Skeletal muscle tissue (tissue), 4 donors: ENCODE data around the gene FREY1. TPM values are rescaled to one million over a fixed set of nuclear protein-coding genes. Genes with fewer than 3 reads are reported as not detected.

Source experiments
- H3K27ac ChIP-seq: one replicate; pipeline ENCODE4 v1.7.0; 2013; ENCODE audit warnings: mild to moderate bottlenecking, low read depth, low read length, inconsistent platforms
- H3K27me3 ChIP-seq, 3 donors: one replicate each; pipeline ENCODE4 v1.7.0; 2013; ENCODE audit warnings: low read length in 3 of 3; ENCODE audit not compliant: control insufficient read depth in 3 of 3, insufficient read depth in 3 of 3
- H3K36me3 ChIP-seq, 3 donors: one replicate each; pipeline ENCODE4 v1.7.0; 2013; ENCODE audit warnings: low read length in 3 of 3; ENCODE audit not compliant: control insufficient read depth in 3 of 3, insufficient read depth in 3 of 3
- H3K4me1 ChIP-seq, 3 donors: one replicate each; pipeline ENCODE4 v1.7.0; 2013; ENCODE audit warnings: low read length in 3 of 3, mild to moderate bottlenecking in 3 of 3; ENCODE audit not compliant: control insufficient read depth in 3 of 3, insufficient read depth in 3 of 3
- H3K4me3 ChIP-seq, 3 donors: one replicate each; pipeline ENCODE4 v1.7.0; 2013; ENCODE audit warnings: low read length in 3 of 3
- H3K9ac ChIP-seq, 3 donors: one replicate each; pipeline ENCODE4 v1.7.0; 2013; ENCODE audit warnings: low read length in 3 of 3, mild to moderate bottlenecking in 3 of 3, moderate library complexity in 2 of 3, low read depth in 1 of 3
- H3K9me3 ChIP-seq, 3 donors: one replicate each; pipeline ENCODE4 v1.7.0; 2013; ENCODE audit warnings: low read length in 3 of 3; ENCODE audit not compliant: control insufficient read depth in 3 of 3
- total RNA-seq: library from RNA; depleted of rRNA; stranded (reverse); fragments of >200 nt; gene quantifications from one replicate; pipeline ENCODE4 v1.2.3, GENCODE V29; 2014
- donor health status: Osteomylitis.

Gene FREY1
- total RNA-seq, 1 donor from 2014 or later, result 1.6 TPM

GRCh38 chr11:45896422-45896984 is 10.6 kb downstream of the FREY1 start:
- no peaks in the 10 kb centered on the region for H3K9me3 ChIP-seq
- no peak overlapping the region for H3K4me3 ChIP-seq
- H3K9ac ChIP-seq, result no peak overlapping the region
- H3K27me3 ChIP-seq, result peaks cover 20 to 30% (median 22%) of the 10 kb centered on the region in 3 donors
- H3K4me1 ChIP-seq, result peaks cover 23 to 30% (median 29%) of the 10 kb centered on the region in 3 donors
- H3K36me3 ChIP-seq, result no peaks in the 10 kb centered on the region
- H3K27ac ChIP-seq, result no peak overlapping the region

- H3K9ac ChIP-seq, result no peak overlapping the region
- H3K9me3 ChIP-seq, result no peaks in the 10 kb centered on the region
- H3K4me3 ChIP-seq, result no peak overlapping the region
- H3K36me3 ChIP-seq, result no peaks in the 10 kb centered on the region
- peaks cover 17 to 25% (median 25%) of the 10 kb centered on the region in 3 donors for H3K4me1 ChIP-seq
- H3K27me3 ChIP-seq, result peaks cover 20 to 27% (median 22%) of the 10 kb centered on the region in 3 donors
- H3K27ac ChIP-seq, result no peak overlapping the region
These were observed 11.4 kb downstream of the FREY1 start for GRCh38 chr11:45895553-45896259.

GRCh38 chr11:45894555-45895247 is 12.4 kb downstream of the FREY1 start:
- no peaks in the 10 kb centered on the region for H3K36me3 ChIP-seq
- H3K4me1 ChIP-seq, result peaks cover 12 to 20% (median 20%) of the 10 kb centered on the region in 3 donors
- no peaks in the 10 kb centered on the region for H3K9me3 ChIP-seq
- H3K9ac ChIP-seq, result no peak overlapping the region
- no peak overlapping the region for H3K27ac ChIP-seq
- peaks cover 20 to 26% (median 22%) of the 10 kb centered on the region in 3 donors for H3K27me3 ChIP-seq
- no peak overlapping the region for H3K4me3 ChIP-seq

GRCh38 chr11:45892856-45893255 is 14.2 kb downstream of the FREY1 start:
- Histone ChIP-seq H3K9ac (no peak overlapping the region), H3K36me3 (no peaks in the 10 kb centered on the region), H3K9me3 (no peaks in the 10 kb centered on the region), H3K4me1 (peaks cover 5 to 14% (median 10%) of the 10 kb centered on the region in 3 donors), H3K4me3 (no peak overlapping the region), H3K27ac (no peak overlapping the region), H3K27me3 (peaks cover 5 to 11% (median 8%) of the 10 kb centered on the region in 3 donors)

GRCh38 chr11:45890886-45891550 is 16.1 kb downstream of the FREY1 start:
- peaks cover 0 to 3% (median 1%) of the 10 kb centered on the region in 3 donors for H3K4me1 ChIP-seq
- no peak overlapping the region for H3K9ac ChIP-seq
- H3K4me3 ChIP-seq, result no peak overlapping the region
- H3K36me3 ChIP-seq, result no peaks in the 10 kb centered on the region
- H3K27ac ChIP-seq, result no peak overlapping the region
- no peaks in the 10 kb centered on the region for H3K9me3 ChIP-seq
- peaks cover 0 to 2% (median 0%) of the 10 kb centered on the region in 3 donors for H3K27me3 ChIP-seq

- Histone ChIP-seq H3K9me3 (no peaks in the 10 kb centered on the region), H3K4me1 (peaks cover 3% of the 10 kb centered on the region in 3 donors), H3K36me3 (no peaks in the 10 kb centered on the region), H3K9ac (no peak overlapping the region), H3K27me3 (peaks cover 0 to 2% (median 0%) of the 10 kb centered on the region in 3 donors), H3K27ac (no peak overlapping the region), H3K4me3 (no peak overlapping the region)
These were observed 17.1 kb downstream of the FREY1 start for GRCh38 chr11:45889966-45890365.

GRCh38 chr11:45889555-45889954 is 17.5 kb downstream of the FREY1 start:
- peaks cover 0 to 2% (median 0%) of the 10 kb centered on the region in 3 donors for H3K27me3 ChIP-seq
- H3K9ac ChIP-seq, result no peak overlapping the region
- H3K4me1 ChIP-seq, result peaks cover 3 to 5% (median 5%) of the 10 kb centered on the region in 3 donors
- no peak overlapping the region for H3K4me3 ChIP-seq
- H3K9me3 ChIP-seq, result no peaks in the 10 kb centered on the region
- no peaks in the 10 kb centered on the region for H3K36me3 ChIP-seq
- H3K27ac ChIP-seq, result no peak overlapping the region

- H3K27me3 ChIP-seq, result no peaks in the 10 kb centered on the region
- H3K9ac ChIP-seq, result no peak overlapping the region
- H3K9me3 ChIP-seq, result no peaks in the 10 kb centered on the region
- no peak overlapping the region for H3K4me3 ChIP-seq
- H3K4me1 ChIP-seq, result peaks cover 3 to 5% (median 5%) of the 10 kb centered on the region in 3 donors
- no peak overlapping the region for H3K27ac ChIP-seq
- peaks cover 1 to 4% (median 2%) of the 10 kb centered on the region in 3 donors for H3K36me3 ChIP-seq
These were observed 19.5 kb downstream of the FREY1 start for GRCh38 chr11:45887587-45887986.

- no peaks in the 10 kb centered on the region for H3K27me3 ChIP-seq
- peaks cover 7 to 11% (median 7%) of the 10 kb centered on the region in 3 donors for H3K36me3 ChIP-seq
- no peak overlapping the region for H3K4me3 ChIP-seq
- H3K9me3 ChIP-seq, result no peaks in the 10 kb centered on the region
- no peak overlapping the region for H3K27ac ChIP-seq
- peaks cover 3 to 5% (median 5%) of the 10 kb centered on the region in 3 donors for H3K4me1 ChIP-seq
- no peak overlapping the region for H3K9ac ChIP-seq
These were observed 20.1 kb downstream of the FREY1 start for GRCh38 chr11:45886816-45887520.
